Fibroblast of skin of scalp (primary cell): ENCODE measurements around the gene PLEKHJ1.
A peak's percentile ranks its signal among the peaks of the same experiment; 100 is the strongest.

ENCODE experiments used
- DNase-seq: peaks from one replicate; pipeline ENCODE4 v3.0.0-alpha.2; 2013

PLEKHJ1 gene

DNA sequence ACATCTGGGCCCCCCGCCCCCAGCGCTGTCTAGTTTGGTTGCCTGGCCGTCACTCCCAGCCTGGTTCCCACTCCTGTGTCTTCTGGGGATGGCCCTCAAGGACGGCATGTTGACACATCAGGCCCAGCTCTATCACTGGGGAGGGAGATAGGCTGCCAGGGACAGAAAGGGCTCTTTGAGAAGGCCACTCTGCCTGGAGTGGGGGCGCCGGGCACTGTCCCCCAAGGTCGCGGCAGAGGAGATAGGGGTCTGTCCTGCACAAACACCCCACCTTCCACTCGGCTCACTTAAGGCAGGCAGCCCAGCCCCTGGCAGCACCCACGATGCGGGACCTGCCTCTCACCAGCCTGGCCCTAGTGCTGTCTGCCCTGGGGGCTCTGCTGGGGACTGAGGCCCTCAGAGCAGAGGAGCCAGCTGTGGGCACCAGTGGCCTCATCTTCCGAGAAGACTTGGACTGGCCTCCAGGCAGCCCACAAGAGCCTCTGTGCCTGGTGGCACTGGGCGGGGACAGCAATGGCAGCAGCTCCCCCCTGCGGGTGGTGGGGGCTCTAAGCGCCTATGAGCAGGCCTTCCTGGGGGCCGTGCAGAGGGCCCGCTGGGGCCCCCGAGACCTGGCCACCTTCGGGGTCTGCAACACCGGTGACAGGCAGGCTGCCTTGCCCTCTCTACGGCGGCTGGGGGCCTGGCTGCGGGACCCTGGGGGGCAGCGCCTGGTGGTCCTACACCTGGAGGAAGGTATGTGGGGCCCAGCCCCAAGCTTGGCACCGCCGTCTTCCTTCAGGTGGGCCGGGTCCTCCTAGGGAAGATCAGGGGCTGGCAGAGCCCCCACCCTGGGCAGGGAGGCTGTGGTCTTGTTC, 13.1 kb upstream of the PLEKHJ1 start, which contains the start of gene AMH:
Gene AMH, plus strand, starts transcription at position 314 of the 857 bp plus-strand sequence. Its CDS starts 10 bp downstream, at position 324.
- DNase-seq: no peak

DNA sequence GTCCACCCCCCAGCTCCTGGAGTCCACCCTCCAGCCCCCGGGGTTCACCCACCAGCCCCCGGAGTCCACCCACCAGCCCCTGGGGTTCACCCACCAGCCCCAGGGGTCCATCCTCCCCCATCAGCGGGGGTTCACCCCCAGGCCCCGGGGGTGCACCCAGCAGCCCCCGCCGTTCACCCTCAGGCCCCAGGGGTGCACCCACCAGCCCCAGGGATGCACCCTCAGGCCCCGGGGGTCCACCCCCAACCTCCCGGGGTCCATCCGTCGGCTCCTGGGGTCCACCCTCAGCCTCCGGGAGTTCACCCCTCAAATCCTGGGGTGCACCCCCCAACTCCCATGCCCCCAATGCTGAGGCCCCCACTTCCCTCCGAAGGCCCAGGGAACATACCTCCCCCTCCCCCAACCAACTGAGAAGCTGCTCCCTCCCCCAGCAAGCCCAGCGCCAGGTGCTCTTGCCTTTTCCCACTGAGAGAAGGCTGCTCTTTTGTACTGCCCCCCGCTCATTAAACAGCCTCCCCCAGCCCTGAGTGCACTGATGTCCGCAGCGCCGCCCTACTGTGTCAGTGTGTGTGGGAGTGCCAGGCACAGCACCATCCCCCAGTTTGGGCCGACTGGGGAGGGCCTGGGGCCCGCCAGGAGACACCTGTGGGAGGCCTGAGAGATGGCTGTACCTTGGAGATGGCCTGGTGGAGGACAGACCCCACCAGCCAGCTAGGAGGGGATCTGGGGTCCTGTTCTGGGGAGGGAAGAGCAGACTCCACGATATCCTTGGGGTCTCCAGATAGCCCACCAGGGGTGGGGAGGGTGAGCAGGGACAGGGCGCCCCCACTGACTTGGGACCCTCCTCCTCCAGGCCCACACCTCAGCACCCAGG, 12.2 kb upstream of the PLEKHJ1 start:
- DNase-seq: no peak

DNA sequence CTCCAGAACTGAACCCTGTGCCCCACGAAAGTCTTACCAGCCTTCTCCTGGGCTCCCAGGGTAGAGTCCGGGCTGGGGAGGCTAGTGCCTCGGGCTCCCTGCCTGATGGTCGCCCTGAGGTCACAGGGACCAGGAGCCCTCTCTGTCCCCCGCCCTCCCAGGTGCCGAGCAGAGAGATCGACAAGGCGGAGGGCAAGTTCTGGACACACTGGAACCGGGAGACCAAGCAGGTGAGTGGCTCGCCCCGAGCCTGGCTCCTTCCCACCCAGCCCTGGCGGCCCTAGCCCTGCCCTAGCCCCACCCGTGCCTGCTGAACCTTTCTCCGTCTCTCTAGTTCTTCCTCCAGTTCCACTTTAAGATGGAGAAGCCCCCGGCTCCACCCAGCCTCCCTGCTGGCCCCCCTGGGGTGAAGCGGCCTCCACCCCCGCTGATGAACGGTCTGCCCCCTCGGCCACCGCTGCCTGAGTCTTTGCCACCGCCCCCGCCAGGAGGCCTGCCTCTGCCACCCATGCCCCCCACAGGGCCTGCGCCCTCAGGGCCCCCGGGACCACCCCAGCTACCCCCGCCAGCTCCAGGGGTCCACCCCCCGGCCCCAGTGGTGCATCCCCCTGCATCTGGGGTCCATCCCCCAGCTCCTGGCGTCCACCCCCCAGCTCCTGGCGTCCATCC, 11.4 kb upstream of the PLEKHJ1 start:
- DNase-seq: no peak

DNA sequence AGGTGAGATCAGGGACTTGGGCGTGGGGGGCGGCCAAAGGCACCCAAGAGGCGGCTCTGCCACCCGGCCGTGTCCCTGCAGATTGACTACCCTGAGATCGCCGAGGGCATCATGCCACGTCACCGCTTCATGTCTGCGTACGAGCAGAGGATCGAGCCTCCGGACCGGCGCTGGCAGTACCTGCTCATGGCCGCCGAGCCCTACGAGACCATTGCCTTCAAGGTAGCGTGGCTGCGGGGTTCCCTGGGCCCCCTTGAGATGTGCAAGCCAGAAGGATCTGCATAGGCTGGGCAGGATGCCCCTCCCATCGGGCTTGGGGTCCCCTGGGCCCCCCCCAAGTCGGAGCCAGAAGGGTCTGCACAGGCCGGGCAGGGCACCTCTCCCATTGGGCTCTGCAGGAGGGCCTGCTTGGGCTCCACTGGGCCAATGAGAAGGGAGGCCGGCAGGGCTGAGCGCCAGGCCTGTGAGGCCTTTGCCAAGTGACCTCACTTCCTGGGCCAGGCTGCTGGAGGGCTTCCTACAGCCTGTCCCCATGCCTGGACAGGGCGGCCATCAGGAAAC, 10.8 kb upstream of the PLEKHJ1 start:
- DNase-seq: peak; percentile 44

DNA sequence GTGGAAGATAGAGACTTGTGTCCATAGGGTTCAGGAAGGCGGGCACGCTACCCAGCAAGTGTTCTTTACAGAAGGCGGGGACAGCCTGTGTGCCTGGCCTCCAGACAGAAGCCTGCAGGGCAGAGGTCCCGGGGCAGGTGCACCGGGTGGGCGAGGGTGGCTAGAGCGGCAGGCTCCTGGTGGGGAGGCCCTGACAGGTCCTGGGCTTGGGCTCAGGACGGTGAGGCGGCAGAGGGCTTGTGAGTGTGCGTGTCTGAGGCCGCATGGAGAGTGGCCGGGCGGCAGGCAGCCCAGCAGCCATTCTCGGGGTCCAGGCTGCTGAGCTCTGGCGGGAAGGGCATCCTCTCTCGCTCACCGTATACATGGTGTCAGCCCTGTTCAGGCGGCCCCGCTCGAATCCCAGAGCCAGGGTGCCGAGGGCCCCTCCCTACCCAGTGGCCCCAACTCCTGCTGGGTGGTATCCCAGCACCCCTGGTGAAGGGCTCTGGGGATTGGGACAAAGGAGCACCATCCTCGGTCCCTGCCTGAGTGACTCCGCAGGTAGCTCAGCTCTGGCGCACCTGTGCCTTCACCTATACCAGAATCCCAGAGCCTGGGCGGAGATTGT, 10.0 kb upstream of the PLEKHJ1 start:
- no peak for DNase-seq

DNA sequence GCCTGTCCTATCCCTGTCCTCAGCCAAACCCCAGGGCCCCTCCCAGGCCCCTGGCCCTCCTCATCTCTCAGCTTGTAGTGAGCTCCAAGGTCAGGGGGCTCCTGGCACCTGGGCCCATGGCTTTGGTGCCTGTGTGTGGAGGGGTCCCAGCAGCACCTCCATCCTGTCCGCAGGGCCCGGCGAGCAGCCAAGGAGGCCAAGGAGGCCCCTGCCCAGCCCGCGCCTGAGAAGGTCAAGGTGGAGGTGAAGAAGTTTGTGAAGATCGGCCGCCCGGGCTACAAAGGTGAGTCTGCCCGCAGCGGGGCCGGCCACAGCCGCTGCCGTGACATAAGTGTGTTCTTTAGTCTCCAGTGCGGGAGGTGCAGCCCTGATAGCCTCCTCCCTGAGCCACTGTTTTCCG, 9.1 kb upstream of the PLEKHJ1 start:
- DNase-seq: no peak

DNA sequence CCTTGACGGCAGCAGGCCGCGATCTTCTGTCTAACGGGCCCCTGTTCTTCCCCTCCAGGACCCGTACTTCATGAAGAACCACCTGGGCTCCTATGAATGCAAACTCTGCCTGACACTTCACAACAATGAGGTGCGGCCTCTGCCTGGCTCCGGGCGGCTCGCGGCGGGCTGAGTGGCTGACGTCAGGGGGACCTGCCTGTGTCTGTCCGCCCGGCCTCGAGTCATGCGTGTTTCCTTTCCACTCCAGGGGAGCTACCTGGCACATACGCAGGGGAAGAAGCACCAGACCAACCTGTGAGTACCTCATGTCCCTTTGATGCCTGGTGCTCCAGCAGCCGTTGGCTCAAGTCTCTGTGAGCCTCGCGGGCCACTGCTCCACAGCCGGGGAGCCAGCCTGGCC, 8.4 kb upstream of the PLEKHJ1 start:
- DNase-seq: no peak

DNA sequence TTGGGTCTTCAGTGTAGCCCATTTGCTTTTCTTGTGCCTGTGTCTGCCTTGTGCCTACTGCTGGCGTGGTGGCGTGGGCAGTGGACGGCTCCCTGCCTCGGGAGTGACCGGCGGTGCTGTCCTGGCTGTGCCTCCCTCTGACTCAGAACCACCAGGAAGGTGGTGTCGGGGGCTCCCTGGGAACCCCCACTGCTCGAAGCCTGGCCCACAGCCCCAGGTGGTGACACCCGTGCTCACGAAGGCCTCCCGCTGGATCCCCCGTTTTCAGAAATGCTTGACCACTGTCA, 7.9 kb upstream of the PLEKHJ1 start:
- no peak for DNase-seq

DNA sequence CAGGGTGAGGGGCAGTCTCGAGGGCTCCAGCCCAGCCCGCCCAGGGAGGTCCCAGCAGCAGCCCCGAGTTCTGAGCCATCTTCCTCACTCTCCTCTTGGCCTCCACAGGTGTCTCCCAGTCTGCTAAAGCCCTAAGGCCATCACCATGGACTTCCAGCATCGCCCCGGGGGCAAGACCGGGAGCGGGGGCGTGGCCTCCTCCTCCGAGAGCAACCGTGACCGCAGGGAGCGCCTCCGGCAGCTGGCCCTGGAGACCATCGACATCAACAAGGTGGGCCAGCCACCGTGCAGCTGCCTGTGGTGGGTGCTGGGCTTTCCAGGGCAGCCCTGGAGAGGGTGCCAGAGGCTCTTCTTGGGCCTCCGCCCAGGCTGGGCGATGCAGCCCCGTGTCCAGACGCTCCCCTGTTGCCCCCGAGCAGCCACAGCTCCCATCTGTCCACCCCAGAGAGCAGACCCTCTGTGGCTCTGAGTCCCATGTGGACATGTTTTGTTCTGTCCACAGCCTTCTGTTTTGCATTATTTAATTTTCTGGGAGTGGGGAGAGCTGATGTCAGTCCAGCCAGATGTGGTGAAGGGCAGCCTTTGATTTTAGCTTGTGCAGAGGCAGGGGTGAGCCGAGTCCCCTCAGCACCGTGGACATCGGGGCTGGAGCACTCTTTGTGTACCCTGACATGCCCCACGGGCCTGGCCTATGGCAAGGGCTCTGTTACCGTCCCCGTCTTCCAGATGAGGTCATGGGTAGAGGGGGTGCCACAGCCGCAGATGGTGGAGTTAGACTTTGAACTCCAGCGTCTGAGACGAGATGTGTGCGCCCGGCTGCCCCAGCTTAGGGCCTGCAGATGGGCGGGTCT, 7.4 kb upstream of the PLEKHJ1 start:
- no peak for DNase-seq

DNA sequence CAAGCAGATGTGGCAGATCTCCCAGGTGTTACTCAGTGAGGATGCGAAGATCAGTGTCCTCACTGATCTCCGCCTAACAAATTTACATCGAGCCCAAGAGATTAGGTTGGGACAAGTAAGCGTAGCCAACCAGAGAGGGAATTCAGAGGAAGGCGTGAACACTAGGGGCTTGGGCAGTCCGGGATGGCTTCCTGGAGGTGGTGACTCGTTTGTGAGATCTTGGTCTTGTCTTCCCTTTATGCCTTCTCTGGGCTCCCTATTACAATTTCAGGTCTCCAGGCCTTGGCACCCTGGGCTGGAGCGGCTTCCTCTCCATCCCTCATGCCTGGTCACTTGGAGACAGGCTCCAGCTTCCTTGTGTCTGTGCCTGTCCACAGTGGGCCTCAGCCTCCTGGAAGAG, 6.7 kb upstream of the PLEKHJ1 start:
- no peak for DNase-seq

DNA sequence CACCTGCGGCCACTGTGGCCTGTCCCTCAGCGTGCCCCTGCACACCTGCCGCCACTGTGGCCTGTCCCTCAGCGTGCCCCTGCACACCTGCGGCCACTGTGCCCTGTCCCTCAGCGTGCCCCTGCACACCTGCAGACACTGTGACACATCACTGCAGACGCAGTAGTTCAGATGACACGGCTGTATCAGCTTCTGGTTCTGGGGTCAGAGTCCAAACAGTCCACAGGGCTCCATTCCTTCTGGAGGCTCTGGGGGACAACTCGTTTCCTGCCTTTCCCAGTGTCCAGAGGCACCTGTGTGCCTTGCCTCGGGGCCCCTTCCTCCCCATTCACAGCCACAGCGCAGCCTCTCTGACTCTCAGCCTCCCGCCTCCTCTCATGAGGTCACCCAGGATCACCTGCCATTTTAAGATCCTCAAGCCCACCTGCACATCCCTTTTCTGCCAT, 6.0 kb upstream of the PLEKHJ1 start:
- no peak for DNase-seq

DNA sequence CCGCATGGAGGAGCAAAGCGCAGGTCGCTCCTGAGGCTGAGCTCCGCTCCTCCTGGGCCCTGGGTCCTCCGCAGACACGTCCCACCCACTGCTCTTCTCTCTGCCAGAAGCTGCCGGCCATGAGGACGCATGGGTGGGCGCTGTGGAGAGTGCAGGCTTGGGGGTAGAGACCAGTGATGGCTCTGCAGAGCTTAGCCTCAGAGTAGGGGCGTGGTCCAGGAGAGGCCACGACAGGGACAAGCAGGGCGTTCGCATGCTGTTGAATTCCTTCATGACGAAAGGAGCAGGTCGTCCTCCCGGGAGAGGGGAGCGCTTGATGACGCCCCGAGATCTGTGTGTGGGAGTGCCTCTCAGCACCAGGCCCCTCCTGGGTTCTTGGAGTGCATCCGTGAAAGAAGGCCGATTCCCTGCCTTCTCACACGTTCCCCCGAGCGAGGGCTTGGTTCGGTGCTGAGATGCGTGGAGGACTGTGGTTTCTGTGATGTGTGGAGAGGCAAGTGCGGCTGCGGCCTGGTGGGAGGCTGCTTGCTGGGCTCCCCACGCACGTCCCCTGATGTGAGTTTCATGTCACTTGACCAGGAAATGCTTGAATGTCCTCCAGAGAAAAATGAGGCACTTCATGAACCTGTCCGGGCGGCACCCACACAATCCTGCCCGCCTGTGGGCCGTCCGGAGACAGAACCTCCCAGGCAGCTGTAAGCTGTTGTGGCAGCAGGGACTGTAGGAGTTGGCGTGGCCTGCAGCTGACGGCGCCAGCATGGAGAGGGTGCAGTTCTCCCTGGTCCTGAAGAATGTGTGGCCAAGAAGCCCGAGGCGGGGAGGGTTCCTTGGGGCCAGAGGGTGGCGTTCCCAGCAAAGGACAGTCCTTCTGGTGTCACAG, 5.0 kb upstream of the PLEKHJ1 start:
- DNase-seq: no peak

DNA sequence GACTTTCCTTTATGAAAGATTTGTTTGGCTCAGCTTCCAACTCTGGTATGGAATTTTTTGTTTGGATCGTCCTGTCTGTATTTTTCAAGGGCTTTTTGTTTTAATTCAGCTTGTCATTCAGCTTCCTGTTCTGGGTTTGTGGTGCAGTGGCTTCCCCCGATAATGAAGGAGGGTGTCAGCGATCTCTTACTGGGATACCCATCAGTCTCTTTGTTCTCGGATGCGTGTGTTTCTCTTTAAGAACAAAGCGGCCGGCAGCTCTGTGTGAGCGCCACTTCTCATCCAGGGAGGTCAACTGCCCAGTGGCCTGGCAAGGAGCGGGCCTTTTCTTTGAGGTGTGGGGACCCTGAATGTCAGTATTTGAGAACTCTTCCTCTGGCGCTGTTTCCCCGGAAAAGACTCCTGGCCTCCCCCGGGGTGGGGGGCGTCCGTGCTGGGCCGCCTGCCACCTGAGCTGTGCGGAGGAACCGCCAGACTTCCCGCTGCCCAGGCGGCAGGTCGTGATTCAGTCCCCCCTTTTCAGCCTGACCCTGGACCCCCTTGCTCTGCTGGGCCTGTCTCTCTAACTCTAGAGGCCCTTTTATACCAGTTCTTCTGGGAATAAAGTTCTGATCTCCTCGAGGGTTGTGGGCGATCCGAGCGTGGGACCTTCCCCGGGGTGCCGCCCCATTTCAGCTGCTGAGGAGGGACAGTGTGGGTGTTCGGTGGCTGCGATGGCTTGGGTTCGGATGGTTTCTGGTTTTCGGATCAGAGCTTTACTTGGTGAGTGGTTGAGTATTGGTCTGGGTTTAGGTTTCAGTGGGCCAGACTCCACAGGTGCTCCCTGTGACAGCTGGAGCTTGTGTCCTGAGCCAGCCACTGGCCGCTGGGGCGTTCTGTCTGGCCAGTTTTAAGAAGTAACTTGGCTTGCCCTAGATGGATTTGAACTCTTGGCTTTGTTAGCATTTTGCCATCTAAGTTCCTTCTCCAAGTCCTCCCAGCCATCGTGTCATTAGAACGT, 3.9 kb upstream of the PLEKHJ1 start:
- peak; percentile 44 for DNase-seq

DNA sequence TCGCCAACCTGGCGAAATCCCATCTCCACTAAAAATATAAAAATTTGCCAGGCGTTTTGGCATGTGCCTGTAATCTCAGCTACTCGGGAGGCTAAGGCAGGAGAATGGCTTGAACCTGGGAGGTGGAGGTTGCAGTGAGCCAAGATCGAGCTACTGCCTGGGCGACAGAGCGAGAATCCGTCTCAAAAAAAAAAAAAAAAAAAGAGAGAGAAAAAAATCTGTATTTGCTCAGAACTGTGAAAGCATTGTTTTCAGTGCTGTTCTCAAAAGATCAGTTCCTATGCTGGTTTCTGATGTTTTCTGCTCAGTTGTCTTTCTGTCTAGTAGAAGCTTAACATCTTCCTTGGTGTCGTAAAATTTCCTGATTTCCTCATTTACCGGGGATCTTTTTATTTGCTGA, 3.0 kb upstream of the PLEKHJ1 start:
- no peak for DNase-seq

DNA sequence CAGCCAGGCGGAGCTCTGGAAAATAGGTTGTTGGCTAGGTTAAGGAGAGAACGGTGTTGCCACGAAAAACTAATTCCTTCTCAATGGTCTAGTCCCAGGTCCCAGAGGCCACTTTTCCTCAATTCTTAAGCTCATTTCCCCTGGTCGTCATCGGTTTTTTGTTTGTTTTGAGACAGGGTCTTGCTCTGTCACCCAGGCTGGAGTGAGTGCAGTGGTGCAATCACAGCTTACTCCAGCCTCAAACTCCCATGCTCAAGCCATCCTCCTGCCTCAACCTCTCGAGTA, 1.7 kb upstream of the PLEKHJ1 start:
- DNase-seq: no peak

DNA sequence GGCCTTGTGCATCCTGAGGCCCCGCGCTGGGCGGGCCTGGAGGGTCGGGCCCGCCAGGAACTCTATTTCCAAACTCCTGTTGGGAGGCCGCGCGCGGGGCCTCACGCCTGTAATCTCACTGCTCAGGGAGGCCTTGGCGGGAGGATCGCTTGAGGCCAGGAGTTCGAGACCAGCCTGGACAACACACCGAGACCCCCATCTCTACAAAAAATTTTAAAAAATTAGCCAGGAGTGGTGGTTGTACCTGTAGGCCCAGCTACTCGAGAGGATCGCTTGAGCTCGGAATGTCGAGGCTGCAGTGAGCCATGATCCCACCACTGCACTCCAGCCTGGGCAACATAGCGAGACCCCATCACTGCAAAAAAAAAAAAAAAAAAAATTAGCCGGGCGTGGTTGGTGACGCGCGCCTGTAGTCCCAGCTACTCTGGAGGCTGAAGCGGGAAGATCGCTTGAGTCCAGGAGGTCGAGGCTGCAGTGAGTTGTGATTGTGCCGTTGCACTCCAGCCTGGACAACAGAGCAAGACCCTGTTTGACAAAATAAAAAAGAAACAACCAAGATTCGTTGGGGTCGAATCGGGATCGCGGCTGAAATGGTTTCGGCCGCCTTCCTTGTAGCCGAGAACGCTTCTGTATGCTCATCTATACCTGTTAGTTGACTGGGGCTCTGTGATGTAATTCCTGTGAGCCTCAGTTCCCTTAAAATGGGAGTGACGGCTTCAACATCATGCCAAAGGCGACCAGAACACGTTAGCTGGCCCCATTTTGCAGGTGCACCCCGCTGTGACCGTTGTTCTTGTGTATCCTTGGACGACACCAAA, 1.1 kb upstream of the PLEKHJ1 start:
- no peak for DNase-seq

DNA sequence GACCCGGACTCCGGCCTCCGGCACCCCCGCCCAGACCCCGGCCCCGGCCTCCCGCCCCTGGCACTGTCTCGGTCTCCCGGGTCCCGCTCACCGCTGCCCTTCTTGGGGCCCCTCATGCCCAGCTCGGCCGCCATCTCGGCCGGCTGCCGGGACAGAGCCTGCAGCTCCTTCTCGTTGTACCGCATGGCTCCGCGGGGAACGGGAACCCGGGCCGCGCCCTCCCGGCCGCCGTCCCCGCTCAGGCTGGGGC, 140 bp downstream of the PLEKHJ1 start:
- DNase-seq: no peak

DNA sequence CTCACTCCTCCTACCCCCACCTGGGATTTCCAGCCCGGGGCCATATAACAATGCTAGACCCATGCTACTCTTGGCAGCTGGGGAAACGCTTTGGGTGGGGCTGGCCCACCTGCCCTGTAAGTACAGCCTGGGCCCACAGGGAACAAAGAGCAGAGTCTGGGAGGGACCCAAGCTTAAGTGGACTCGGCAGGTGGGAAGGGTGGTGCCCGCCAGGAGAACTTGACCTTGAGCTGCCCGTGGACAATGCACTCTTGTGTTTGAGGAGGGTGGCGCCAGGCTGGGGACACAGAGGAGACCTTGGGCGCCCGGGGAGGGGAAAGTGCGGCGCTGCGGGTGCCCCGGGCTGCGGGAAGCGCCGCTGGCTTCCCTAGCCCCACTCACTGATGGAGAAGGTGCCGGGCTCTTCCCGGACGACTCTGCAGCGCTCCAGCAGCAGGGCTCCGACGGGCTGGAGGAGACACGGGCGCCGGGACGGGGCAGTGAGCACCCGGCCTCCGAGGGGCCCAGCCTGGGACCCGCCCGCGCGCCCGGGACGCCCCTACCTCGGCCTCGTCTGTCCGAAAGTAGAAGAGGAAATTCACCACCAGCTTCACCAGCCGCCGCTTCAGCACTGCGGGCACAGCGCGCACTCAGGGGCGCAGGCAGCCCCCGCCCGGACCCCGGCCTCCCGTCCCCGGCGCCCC, 607 bp downstream of the PLEKHJ1 start:
- no peak for DNase-seq
